Measurements from ENCODE around the gene MDK.

DNA sequence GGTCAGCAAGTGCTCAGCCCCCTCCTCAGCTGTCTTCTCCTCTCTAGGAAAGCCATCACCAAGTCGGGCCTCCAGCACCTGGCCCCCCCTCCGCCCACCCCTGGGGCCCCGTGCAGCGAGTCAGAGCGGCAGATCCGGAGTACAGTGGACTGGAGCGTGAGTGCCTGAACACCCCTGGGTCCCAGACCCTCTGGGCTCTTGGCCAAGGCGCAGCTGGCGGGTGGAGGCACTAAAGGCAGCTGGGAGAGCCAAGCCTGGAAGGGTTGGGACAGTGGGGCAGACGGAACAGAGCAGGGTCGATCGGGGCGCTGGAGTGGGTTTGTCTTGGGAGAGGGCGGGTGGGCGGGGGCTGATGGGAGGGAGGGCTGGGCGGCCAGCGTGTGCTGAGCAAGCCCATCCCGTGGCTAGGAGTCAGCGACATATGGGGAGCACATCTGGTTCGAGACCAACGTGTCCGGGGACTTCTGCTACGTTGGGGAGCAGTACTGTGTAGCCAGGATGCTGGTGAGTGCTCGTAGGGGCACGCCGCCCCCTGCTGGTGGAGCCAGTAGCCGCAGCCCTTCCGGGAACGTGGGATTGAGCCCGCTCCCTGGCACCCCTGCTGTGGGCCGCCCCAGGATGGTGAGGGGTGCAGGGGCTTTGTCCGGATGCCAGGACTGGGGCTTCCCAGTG lies 14.1 kb upstream of the MDK start:
- TF ChIP-seq, protein P1, sequence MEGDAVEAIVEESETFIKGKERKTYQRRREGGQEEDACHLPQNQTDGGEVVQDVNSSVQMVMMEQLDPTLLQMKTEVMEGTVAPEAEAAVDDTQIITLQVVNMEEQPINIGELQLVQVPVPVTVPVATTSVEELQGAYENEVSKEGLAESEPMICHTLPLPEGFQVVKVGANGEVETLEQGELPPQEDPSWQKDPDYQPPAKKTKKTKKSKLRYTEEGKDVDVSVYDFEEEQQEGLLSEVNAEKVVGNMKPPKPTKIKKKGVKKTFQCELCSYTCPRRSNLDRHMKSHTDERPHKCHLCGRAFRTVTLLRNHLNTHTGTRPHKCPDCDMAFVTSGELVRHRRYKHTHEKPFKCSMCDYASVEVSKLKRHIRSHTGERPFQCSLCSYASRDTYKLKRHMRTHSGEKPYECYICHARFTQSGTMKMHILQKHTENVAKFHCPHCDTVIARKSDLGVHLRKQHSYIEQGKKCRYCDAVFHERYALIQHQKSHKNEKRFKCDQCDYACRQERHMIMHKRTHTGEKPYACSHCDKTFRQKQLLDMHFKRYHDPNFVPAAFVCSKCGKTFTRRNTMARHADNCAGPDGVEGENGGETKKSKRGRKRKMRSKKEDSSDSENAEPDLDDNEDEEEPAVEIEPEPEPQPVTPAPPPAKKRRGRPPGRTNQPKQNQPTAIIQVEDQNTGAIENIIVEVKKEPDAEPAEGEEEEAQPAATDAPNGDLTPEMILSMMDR (IDR thresholded peaks at IDR 0.05; ENCODE audit: low read length), result peak; percentile 72
- TF ChIP-seq EZH2 (IDR thresholded peaks at IDR 0.05; ENCODE audit: borderline replicate concordance, low read length), result no peak
